HepG2 (cell line): Measurements from ENCODE around the gene ARFGEF3. TPM values are rescaled to one million over a fixed set of nuclear protein-coding genes. Genes with fewer than 3 reads are reported as not detected.

Experiments used
- ASH2L ChIP-seq: fragments of 300-600, 200-600 bp; sonication (generic); IDR thresholded peaks from 2 replicates; pipeline ENCODE4 v1.7.0; 2017; ENCODE audit warnings: low read depth, mild to moderate bottlenecking, moderate library complexity, mixed read lengths, low read length; ENCODE audit not compliant: insufficient read length
- ATF7-NPFF ChIP-seq: sonication (generic); formaldehyde crosslinking; IDR thresholded peaks from 2 replicates; pipeline ENCODE4 v1.8.1; 2023; ENCODE audit warnings: mild to moderate bottlenecking, low read depth, missing genetic modification reagents, moderate library complexity
- DMAP1 ChIP-seq: IDR thresholded peaks from 2 replicates; pipeline ENCODE4 v1.6.1; 2016
- FOXJ3 ChIP-seq: sonication (generic); formaldehyde crosslinking; IDR thresholded peaks from 2 replicates; pipeline ENCODE4 v1.4.0; 2020; ENCODE audit warnings: missing genetic modification reagents, mild to moderate bottlenecking, borderline replicate concordance
- ISX ChIP-seq: sonication (generic); formaldehyde crosslinking; conservative IDR thresholded peaks from 2 replicates; pipeline ENCODE4 v1.5.0; 2020; ENCODE audit warnings: missing genetic modification reagents
- MBD4 ChIP-seq: IDR thresholded peaks from 2 replicates; pipeline ENCODE4 v1.6.1; 2012; ENCODE audit warnings: low read length, inconsistent platforms, borderline replicate concordance
- POLR2A ChIP-seq, 2 experiments: IDR thresholded peaks; 2 replicates each; pipeline ENCODE4 v1.6.1; 2011; ENCODE audit warnings: low read depth in 2 of 2, low read length in 2 of 2, mild to moderate bottlenecking in 1 of 2, moderate library complexity in 1 of 2; ENCODE audit not compliant: insufficient read depth in 1 of 2
- RXRA ChIP-seq: sonication (generic); formaldehyde crosslinking; IDR thresholded peaks from 2 replicates; pipeline ENCODE4 v1.5.1; 2020; ENCODE audit warnings: missing genetic modification reagents
- SMAD9 ChIP-seq: sonication (generic); formaldehyde crosslinking; IDR thresholded peaks from 2 replicates; pipeline ENCODE4 v1.5.1; 2020; ENCODE audit warnings: mild to moderate bottlenecking, missing genetic modification reagents
- SMARCC2 ChIP-seq: fragments of 450-650 bp; IDR thresholded peaks from 2 replicates; pipeline ENCODE4 v1.6.1; 2017; ENCODE audit warnings: antibody characterized with exemption, mild to moderate bottlenecking
- SMC3 ChIP-seq: IDR thresholded peaks from 2 replicates; pipeline ENCODE4 v1.6.1; 2011; ENCODE audit warnings: low read length, improper control_type of control experiment
- ZNF230 ChIP-seq: sonication (generic); formaldehyde crosslinking; IDR thresholded peaks from 2 replicates; pipeline ENCODE4 v1.4.0; 2020; ENCODE audit warnings: mild to moderate bottlenecking, missing genetic modification reagents
- ZNF468 ChIP-seq: sonication (generic); formaldehyde crosslinking; IDR thresholded peaks from 2 replicates; pipeline ENCODE4 v1.8.0; 2022; ENCODE audit warnings: mild to moderate bottlenecking, moderate library complexity, missing genetic modification reagents
- ZNF567 ChIP-seq: sonication (generic); formaldehyde crosslinking; IDR thresholded peaks from 2 replicates; pipeline ENCODE4 v1.8.1; 2023; ENCODE audit warnings: mild to moderate bottlenecking, missing genetic modification reagents, borderline replicate concordance
- ZNF737 ChIP-seq: sonication (generic); formaldehyde crosslinking; IDR thresholded peaks from 2 replicates; pipeline ENCODE4 v1.5.0; 2020; ENCODE audit warnings: missing genetic modification reagents, mild to moderate bottlenecking, borderline replicate concordance
- polyA plus RNA-seq, 8 experiments: library from polyadenylated mRNA; depleted of rRNA in 3 of 8; stranded (reverse) in 7 of 8; unstranded in 1 of 8; fragments of >200 nt; fragmentation: Illumina TruSeq in 4 of 8; extraction: Trizol in 4 of 8; gene quantifications; 2 replicates each; pipeline versions ENCODE4 v1.2.1 to v1.2.3, GENCODE V29; 2011 to 2016; ENCODE audit warnings: low read depth in 4 of 8, missing spikeins in 1 of 8, mixed read lengths in 1 of 8; ENCODE audit not compliant: insufficient read depth in 1 of 8
- total RNA-seq, 5 experiments: library from RNA; depleted of rRNA; stranded (reverse); fragments of >200 nt; fragmentation: Illumina TruSeq; extraction: Trizol; gene quantifications; 2 replicates each; pipeline ENCODE4 v1.2.3, GENCODE V29; 2016; ENCODE audit warnings: low read depth in 1 of 5
- TF ChIP-seq, protein P1 (sequence below): IDR thresholded peaks from 2 replicates; pipeline ENCODE4 v1.6.1; 2012; ENCODE audit warnings: low read length, improper control_type of control experiment
- TF ChIP-seq, protein P2 (sequence below): IDR thresholded peaks from 2 replicates; pipeline ENCODE4 v1.6.1; 2016; ENCODE audit warnings: low read depth, borderline replicate concordance
- TF ChIP-seq, protein P3 (sequence below): sonication (generic); formaldehyde crosslinking; IDR thresholded peaks from 2 replicates; pipeline ENCODE4 v1.4.0; 2020; ENCODE audit warnings: missing genetic modification reagents; ENCODE audit errors: not compliant biosample characterization
- TF ChIP-seq, protein P4 (sequence below): IDR thresholded peaks from 2 replicates; pipeline ENCODE4 v1.6.1; 2016; ENCODE audit warnings: low read depth, control low read depth
- TF ChIP-seq, protein P5 (sequence below): sonication (generic); formaldehyde crosslinking; IDR thresholded peaks from 2 replicates; pipeline ENCODE4 v1.8.1; 2023; ENCODE audit warnings: mild to moderate bottlenecking, missing genetic modification reagents
- TF ChIP-seq, protein P6 (sequence below): IDR thresholded peaks from 2 replicates; pipeline ENCODE4 v1.6.1; 2018; ENCODE audit warnings: missing genetic modification reagents, mild to moderate bottlenecking, missing compliant biosample characterization
- TF ChIP-seq, protein P7 (sequence below): IDR thresholded peaks from 2 replicates; pipeline ENCODE4 v1.6.1; 2012; ENCODE audit warnings: inconsistent platforms

ARFGEF3 gene
- total and polyA plus RNA-seq, 2 of the 13 experiments (the other 11 are each of a cell fraction or from before 2014, with no cell fraction given): 0.60 to 2.6 TPM

DNA sequence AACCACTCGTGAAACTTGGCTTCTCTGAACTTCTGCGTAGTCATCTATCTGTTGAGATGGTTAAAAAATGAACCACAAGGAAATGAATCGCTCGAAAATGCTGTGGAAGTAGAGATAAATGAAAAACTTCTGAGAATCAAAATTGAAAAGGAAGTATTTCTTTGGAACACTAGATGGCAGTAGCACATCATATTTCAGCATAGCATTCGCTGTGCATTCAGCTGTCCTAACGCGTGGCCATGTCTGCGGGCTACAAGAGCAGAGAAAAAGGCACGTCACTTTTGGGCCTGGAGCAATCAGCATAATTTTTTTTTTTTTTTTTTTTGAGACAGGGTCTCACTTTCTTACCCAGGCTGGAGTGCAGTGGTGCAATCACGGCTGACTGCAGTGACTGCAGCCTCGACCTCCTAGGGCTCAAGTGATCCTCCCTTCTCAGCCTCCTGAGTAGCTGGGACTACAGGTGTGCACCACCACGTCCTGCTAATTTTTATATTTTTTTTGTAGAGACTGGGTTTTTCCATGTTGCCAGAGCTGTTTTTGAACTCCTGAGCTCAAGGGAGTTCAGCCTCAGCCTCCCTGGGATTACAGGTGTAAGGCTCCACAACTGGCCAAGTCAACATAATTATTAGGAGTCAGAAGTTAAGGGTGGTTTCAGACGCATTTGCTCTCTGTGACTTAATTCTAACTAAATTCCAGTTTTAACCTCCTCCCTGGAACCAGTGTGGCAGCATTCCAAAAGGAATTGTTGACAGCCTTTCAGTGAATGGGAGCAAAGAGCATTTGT lies 45.7 kb upstream of the ARFGEF3 start (continued):
- TF ChIP-seq, protein P1, sequence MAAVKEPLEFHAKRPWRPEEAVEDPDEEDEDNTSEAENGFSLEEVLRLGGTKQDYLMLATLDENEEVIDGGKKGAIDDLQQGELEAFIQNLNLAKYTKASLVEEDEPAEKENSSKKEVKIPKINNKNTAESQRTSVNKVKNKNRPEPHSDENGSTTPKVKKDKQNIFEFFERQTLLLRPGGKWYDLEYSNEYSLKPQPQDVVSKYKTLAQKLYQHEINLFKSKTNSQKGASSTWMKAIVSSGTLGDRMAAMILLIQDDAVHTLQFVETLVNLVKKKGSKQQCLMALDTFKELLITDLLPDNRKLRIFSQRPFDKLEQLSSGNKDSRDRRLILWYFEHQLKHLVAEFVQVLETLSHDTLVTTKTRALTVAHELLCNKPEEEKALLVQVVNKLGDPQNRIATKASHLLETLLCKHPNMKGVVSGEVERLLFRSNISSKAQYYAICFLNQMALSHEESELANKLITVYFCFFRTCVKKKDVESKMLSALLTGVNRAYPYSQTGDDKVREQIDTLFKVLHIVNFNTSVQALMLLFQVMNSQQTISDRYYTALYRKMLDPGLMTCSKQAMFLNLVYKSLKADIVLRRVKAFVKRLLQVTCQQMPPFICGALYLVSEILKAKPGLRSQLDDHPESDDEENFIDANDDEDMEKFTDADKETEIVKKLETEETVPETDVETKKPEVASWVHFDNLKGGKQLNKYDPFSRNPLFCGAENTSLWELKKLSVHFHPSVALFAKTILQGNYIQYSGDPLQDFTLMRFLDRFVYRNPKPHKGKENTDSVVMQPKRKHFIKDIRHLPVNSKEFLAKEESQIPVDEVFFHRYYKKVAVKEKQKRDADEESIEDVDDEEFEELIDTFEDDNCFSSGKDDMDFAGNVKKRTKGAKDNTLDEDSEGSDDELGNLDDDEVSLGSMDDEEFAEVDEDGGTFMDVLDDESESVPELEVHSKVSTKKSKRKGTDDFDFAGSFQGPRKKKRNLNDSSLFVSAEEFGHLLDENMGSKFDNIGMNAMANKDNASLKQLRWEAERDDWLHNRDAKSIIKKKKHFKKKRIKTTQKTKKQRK: no peak
- TF ChIP-seq MBD4: no peak
- TF ChIP-seq ATF7-NPFF: no peak
- TF ChIP-seq, protein P2, sequence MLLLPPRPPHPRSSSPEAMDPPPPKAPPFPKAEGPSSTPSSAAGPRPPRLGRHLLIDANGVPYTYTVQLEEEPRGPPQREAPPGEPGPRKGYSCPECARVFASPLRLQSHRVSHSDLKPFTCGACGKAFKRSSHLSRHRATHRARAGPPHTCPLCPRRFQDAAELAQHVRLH: peak; percentile 69; the same call in 1 of the 2 replicates
- TF ChIP-seq, protein P3, sequence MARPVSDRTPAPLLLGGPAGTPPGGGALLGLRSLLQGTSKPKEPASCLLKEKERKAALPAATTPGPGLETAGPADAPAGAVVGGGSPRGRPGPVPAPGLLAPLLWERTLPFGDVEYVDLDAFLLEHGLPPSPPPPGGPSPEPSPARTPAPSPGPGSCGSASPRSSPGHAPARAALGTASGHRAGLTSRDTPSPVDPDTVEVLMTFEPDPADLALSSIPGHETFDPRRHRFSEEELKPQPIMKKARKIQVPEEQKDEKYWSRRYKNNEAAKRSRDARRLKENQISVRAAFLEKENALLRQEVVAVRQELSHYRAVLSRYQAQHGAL (CRISPR knock-in tag): no peak
- peak; percentile 96 for TF ChIP-seq SMC3
- no peak for TF ChIP-seq ZNF230
- no peak for TF ChIP-seq SMAD9 (CRISPR knock-in tag)
- TF ChIP-seq, protein P4, sequence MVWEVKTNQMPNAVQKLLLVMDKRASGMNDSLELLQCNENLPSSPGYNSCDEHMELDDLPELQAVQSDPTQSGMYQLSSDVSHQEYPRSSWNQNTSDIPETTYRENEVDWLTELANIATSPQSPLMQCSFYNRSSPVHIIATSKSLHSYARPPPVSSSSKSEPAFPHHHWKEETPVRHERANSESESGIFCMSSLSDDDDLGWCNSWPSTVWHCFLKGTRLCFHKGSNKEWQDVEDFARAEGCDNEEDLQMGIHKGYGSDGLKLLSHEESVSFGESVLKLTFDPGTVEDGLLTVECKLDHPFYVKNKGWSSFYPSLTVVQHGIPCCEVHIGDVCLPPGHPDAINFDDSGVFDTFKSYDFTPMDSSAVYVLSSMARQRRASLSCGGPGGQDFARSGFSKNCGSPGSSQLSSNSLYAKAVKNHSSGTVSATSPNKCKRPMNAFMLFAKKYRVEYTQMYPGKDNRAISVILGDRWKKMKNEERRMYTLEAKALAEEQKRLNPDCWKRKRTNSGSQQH (CRISPR knock-in tag): no peak
- TF ChIP-seq ISX (CRISPR knock-in tag): no peak
- no peak for TF ChIP-seq ZNF567 (CRISPR knock-in tag)
- TF ChIP-seq RXRA: 0 out of 2 replicates have a peak, but pooled peaks have one; percentile 23
- TF ChIP-seq, protein P5, sequence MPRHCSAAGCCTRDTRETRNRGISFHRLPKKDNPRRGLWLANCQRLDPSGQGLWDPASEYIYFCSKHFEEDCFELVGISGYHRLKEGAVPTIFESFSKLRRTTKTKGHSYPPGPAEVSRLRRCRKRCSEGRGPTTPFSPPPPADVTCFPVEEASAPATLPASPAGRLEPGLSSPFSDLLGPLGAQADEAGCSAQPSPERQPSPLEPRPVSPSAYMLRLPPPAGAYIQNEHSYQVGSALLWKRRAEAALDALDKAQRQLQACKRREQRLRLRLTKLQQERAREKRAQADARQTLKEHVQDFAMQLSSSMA (CRISPR knock-in tag): peak; percentile 65; the same call in 1 of the 2 replicates
- TF ChIP-seq, protein P6, sequence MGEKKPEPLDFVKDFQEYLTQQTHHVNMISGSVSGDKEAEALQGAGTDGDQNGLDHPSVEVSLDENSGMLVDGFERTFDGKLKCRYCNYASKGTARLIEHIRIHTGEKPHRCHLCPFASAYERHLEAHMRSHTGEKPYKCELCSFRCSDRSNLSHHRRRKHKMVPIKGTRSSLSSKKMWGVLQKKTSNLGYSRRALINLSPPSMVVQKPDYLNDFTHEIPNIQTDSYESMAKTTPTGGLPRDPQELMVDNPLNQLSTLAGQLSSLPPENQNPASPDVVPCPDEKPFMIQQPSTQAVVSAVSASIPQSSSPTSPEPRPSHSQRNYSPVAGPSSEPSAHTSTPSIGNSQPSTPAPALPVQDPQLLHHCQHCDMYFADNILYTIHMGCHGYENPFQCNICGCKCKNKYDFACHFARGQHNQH (CRISPR knock-in tag): peak; percentile 58; the same call in 1 of the 2 replicates
- peak; percentile 57 for TF ChIP-seq ASH2L
- TF ChIP-seq ZNF468 (CRISPR knock-in tag): no peak
- TF ChIP-seq ZNF737 (CRISPR knock-in tag): no peak
- TF ChIP-seq, protein P7, sequence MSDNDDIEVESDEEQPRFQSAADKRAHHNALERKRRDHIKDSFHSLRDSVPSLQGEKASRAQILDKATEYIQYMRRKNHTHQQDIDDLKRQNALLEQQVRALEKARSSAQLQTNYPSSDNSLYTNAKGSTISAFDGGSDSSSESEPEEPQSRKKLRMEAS: peak; percentile 25; the same call in 1 of the 2 replicates
- TF ChIP-seq POLR2A (IDR thresholded peaks at IDR 0.05; ENCODE audit: insufficient read depth in 1 of 2, low read depth in 2 of 2, low read length in 2 of 2): no peak
- TF ChIP-seq SMARCC2: no peak
- TF ChIP-seq FOXJ3: no peak
- 0 out of 2 replicates have a peak, but pooled peaks have one; percentile 34 for TF ChIP-seq DMAP1 (CRISPR knock-in tag)
